ELF-1 (cell line): ENCODE data around the gene MBP.

Source experiments
- DNase-seq: peaks from one replicate; pipeline ENCODE4 v3.0.0-alpha.2; 2016; ENCODE audit warnings: low read depth, low spot score

The MBP gene

GRCh38 chr18:77052297-77052982 is 80.1 kb downstream of the MBP start:
- DNase-seq: no peak

GRCh38 chr18:77051581-77052296 is 80.8 kb downstream of the MBP start:
- DNase-seq: no peak

GRCh38 chr18:77049938-77050337 is 82.6 kb downstream of the MBP start:
- DNase-seq: no peak

- no peak for DNase-seq
These were observed 84.7 kb downstream of the MBP start for GRCh38 chr18:77047803-77048419.

GRCh38 chr18:77046994-77047393 is 85.6 kb downstream of the MBP start:
- no peak for DNase-seq

GRCh38 chr18:77046409-77046808 is 86.2 kb downstream of the MBP start:
- no peak for DNase-seq

GRCh38 chr18:77045677-77046076 is 86.9 kb downstream of the MBP start:
- no peak for DNase-seq

GRCh38 chr18:77044866-77045664 is 87.5 kb downstream of the MBP start:
- no peak for DNase-seq

GRCh38 chr18:77043541-77044280 is 88.9 kb downstream of the MBP start:
- DNase-seq: no peak

GRCh38 chr18:77042583-77042982 is 90.0 kb downstream of the MBP start:
- no peak for DNase-seq

- no peak for DNase-seq
These were observed 93.1 kb downstream of the MBP start for GRCh38 chr18:77039196-77040130.

- DNase-seq: no peak
These were observed 94.3 kb downstream of the MBP start for GRCh38 chr18:77038182-77038858.

GRCh38 chr18:77037567-77037966 is 95.0 kb downstream of the MBP start:
- no peak for DNase-seq

GRCh38 chr18:77035380-77036187 is 97.0 kb downstream of the MBP start:
- no peak for DNase-seq

GRCh38 chr18:77033575-77033974 is 99.0 kb downstream of the MBP start:
- DNase-seq: no peak

GRCh38 chr18:77032181-77032701 is 100.3 kb downstream of the MBP start:
- no peak for DNase-seq

GRCh38 chr18:77031662-77032061 is 100.9 kb downstream of the MBP start:
- DNase-seq: no peak

GRCh38 chr18:77030201-77030600 is 102.4 kb downstream of the MBP start:
- no peak for DNase-seq
